ENCODE measurements around the gene GJA4. TPM values are rescaled to one million over a fixed set of nuclear protein-coding genes. Genes with fewer than 3 reads are reported as not detected.

The GJA4 gene
- total RNA-seq, 4 donors from 2014 or later: 1.9 to 5.2 (median 3.2) TPM; not detected in 1

- Histone ChIP-seq H3K27ac (no peak overlapping the region), H3K27me3 (no peaks in the 10 kb centered on the region), H3K4me3 (no peak overlapping the region), H3K4me1 (no peaks in the 10 kb centered on the region), H3K9me3 (no peaks in the 10 kb centered on the region), H3K36me3 (no peaks in the 10 kb centered on the region)
- DNase-seq: no peak
- in situ Hi-C loops (cut with MboI; ENCODE audit: low pct_ligation_motif_present in 1 of 4, low pct_unique_long_range_greater_than_20kb in 1 of 4, low sequenced_read_pairs in 3 of 4): no loop called here
- intact Hi-C loops (cut with DNase I; ENCODE audit: low total_unique reads): no loop called here
- WGBS, 2 donors (ENCODE audit: low coverage in 1 of 2): 80 to 89% methylated on average over 2 to 3 of the region's 3 CpGs
- TF ChIP-seq POLR2AphosphoS5 (IDR thresholded peaks at IDR 0.05): no peak
- TF ChIP-seq EP300 (IDR thresholded peaks at IDR 0.05; ENCODE audit: low read depth): no peak
- no peak for TF ChIP-seq POLR2A (IDR thresholded peaks at IDR 0.05)
- TF ChIP-seq CTCF (IDR thresholded peaks at IDR 0.05): no peak
Measured at GRCh38 chr1:34842073-34842472, 49.3 kb downstream of the GJA4 start.

GRCh38 chr1:34842952-34843371 is 50.2 kb downstream of the GJA4 start:
- H3K9me3 ChIP-seq: no peaks in the 10 kb centered on the region
- H3K4me3 ChIP-seq: no peak overlapping the region
- in situ Hi-C loops (cut with MboI; ENCODE audit: low pct_ligation_motif_present in 1 of 4, low pct_unique_long_range_greater_than_20kb in 1 of 4, low sequenced_read_pairs in 3 of 4) (no loop called here), intact Hi-C loops (cut with DNase I; ENCODE audit: low total_unique reads) (no loop called here)
- TF ChIP-seq CTCF (IDR thresholded peaks at IDR 0.05): no peak
- TF ChIP-seq POLR2A (IDR thresholded peaks at IDR 0.05): no peak
- no peak for TF ChIP-seq POLR2AphosphoS5 (IDR thresholded peaks at IDR 0.05)
- no peak for TF ChIP-seq EP300 (IDR thresholded peaks at IDR 0.05; ENCODE audit: low read depth)
- H3K4me1 ChIP-seq: no peaks in the 10 kb centered on the region
- peak overlapping the region in 1 of 4 donors; percentile 11 for H3K27ac ChIP-seq
- 74% methylated on average over 4 of the region's 4 CpGs; no CpG with 5 or more reads in 1 of the 2 donors for WGBS, 2 donors (ENCODE audit: low coverage in 1 of 2)
- no peaks in the 10 kb centered on the region for H3K36me3 ChIP-seq
- DNase-seq: no peak
- H3K27me3 ChIP-seq: no peaks in the 10 kb centered on the region

- Histone ChIP-seq H3K4me1 (no peaks in the 10 kb centered on the region), H3K9me3 (no peaks in the 10 kb centered on the region), H3K36me3 (no peaks in the 10 kb centered on the region), H3K4me3 (no peak overlapping the region), H3K27ac (peak overlapping the region in 1 of 4 donors; percentile 11), H3K27me3 (no peaks in the 10 kb centered on the region)
- intact Hi-C loops (cut with DNase I; ENCODE audit: low total_unique reads) (no loop called here), in situ Hi-C loops (cut with MboI; ENCODE audit: low pct_ligation_motif_present in 1 of 4, low pct_unique_long_range_greater_than_20kb in 1 of 4, low sequenced_read_pairs in 3 of 4) (no loop called here)
- TF ChIP-seq POLR2AphosphoS5 (IDR thresholded peaks at IDR 0.05): no peak
- no peak for TF ChIP-seq CTCF (IDR thresholded peaks at IDR 0.05)
- no peak for TF ChIP-seq POLR2A (IDR thresholded peaks at IDR 0.05)
- WGBS, 2 donors (ENCODE audit: low coverage in 1 of 2): 76 to 86% methylated on average over 11 to 14 of the region's 14 CpGs
- no peak for DNase-seq
Measured at GRCh38 chr1:34843392-34844251, 50.8 kb downstream of the GJA4 start.

- H3K9me3 ChIP-seq: no peaks in the 10 kb centered on the region
- WGBS, 2 donors (ENCODE audit: low coverage in 1 of 2): 73% methylated on average over 4 of the region's 4 CpGs; no CpG with 5 or more reads in 1 of the 2 donors
- no peak for DNase-seq
- TF ChIP-seq CTCF (IDR thresholded peaks at IDR 0.05) (no peak), EP300 (IDR thresholded peaks at IDR 0.05; ENCODE audit: low read depth) (no peak), POLR2AphosphoS5 (IDR thresholded peaks at IDR 0.05) (no peak), POLR2A (IDR thresholded peaks at IDR 0.05) (no peak)
- H3K36me3 ChIP-seq: no peaks in the 10 kb centered on the region
- intact Hi-C loops (cut with DNase I; ENCODE audit: low total_unique reads): no loop called here
- no peaks in the 10 kb centered on the region for H3K4me1 ChIP-seq
- no peak overlapping the region for H3K27ac ChIP-seq
- no peak overlapping the region for H3K4me3 ChIP-seq
- in situ Hi-C loops (cut with MboI; ENCODE audit: low pct_ligation_motif_present in 1 of 4, low pct_unique_long_range_greater_than_20kb in 1 of 4, low sequenced_read_pairs in 3 of 4): no loop called here
- no peaks in the 10 kb centered on the region for H3K27me3 ChIP-seq
Measured at GRCh38 chr1:34844252-34844634, 51.4 kb downstream of the GJA4 start.

Other genes starting within 250 kb of the GJA4 start
- not detected for gene GJB5, start 38.0 kb upstream of the GJA4 start, total RNA-seq
- gene GJB4, start 33.3 kb upstream of the GJA4 start, total RNA-seq: under 1 TPM in 1 of 4 donors, not detected in 3; 0.32 TPM
- 1 to 10 TPM in 2 of 4 donors, not detected in 2; 2.9 to 6.7 TPM for gene GJB3, start 11.8 kb upstream of the GJA4 start, total RNA-seq
- 10 to 100 TPM; 14.2 to 42.2 (median 31.5) TPM for gene SMIM12, start 66.8 kb downstream of the GJA4 start, total RNA-seq
- gene DLGAP3, start 136.7 kb downstream of the GJA4 start, total RNA-seq: 1 to 10 TPM in 2 of 4 donors, under 1 TPM in 2; 0.14 to 1.4 (median 0.64) TPM
- 10 to 100 TPM in 3 of 4 donors, not detected in 1; 24.3 to 35.8 (median 26.5) TPM for gene TMEM35B, start 192.3 kb downstream of the GJA4 start, total RNA-seq
- 10 to 100 TPM in 3 of 4 donors, 1 to 10 TPM in 1; 9.0 to 39.4 (median 24.1) TPM for gene ZMYM6, start 238.9 kb downstream of the GJA4 start, total RNA-seq